ENCODE measurements around the gene EVI5L.

GRCh38 chr19:7908078-7908699 lies 78.2 kb downstream of the EVI5L start:
- TF ChIP-seq CTCF (IDR thresholded peaks at IDR 0.05; ENCODE audit: low read depth, low read length): no peak
- TF ChIP-seq POLR2A (IDR thresholded peaks at IDR 0.05; ENCODE audit: extremely low read depth, insufficient read length): no peak
- TF ChIP-seq MYC (IDR thresholded peaks at IDR 0.05; ENCODE audit: low read depth, low read length): no peak
- TF ChIP-seq MAX (IDR thresholded peaks at IDR 0.05; ENCODE audit: low read depth, low read length): no peak
